RWPE1 (cell line): ENCODE results near the gene TBL3.

Experiments used
- CTCF ChIA-PET: fragments of 350-600 bp; sonication (Branson Sonifier 250); formaldehyde crosslinking; extraction: SDS; loops from one replicate; lab custom pipeline; 2021; lab: Yijun Ruan, JAX
- POLR2A ChIA-PET: fragments of 400-600 bp; formaldehyde crosslinking; extraction: SDS; loops from one replicate; lab custom pipeline; 2020; ENCODE audit warnings: antibody characterized with exemption; ENCODE audit not compliant: low non-redundant PET; lab: Yijun Ruan, JAX
- DNase-seq: peaks from one replicate; pipeline ENCODE4 v3.0.0; 2012; ENCODE audit warnings: low spot score
- H3K27ac ChIP-seq: fragments of 450-650 bp; 2 replicates; pipeline ENCODE4 v1.5.1; 2017
- TF ChIP-seq, protein P1 (sequence below): fragments of 450-650 bp; conservative IDR thresholded peaks from 2 replicates; pipeline ENCODE4 v1.5.1; 2017; ENCODE audit warnings: low read depth, mild to moderate bottlenecking

TBL3 gene

DNA sequence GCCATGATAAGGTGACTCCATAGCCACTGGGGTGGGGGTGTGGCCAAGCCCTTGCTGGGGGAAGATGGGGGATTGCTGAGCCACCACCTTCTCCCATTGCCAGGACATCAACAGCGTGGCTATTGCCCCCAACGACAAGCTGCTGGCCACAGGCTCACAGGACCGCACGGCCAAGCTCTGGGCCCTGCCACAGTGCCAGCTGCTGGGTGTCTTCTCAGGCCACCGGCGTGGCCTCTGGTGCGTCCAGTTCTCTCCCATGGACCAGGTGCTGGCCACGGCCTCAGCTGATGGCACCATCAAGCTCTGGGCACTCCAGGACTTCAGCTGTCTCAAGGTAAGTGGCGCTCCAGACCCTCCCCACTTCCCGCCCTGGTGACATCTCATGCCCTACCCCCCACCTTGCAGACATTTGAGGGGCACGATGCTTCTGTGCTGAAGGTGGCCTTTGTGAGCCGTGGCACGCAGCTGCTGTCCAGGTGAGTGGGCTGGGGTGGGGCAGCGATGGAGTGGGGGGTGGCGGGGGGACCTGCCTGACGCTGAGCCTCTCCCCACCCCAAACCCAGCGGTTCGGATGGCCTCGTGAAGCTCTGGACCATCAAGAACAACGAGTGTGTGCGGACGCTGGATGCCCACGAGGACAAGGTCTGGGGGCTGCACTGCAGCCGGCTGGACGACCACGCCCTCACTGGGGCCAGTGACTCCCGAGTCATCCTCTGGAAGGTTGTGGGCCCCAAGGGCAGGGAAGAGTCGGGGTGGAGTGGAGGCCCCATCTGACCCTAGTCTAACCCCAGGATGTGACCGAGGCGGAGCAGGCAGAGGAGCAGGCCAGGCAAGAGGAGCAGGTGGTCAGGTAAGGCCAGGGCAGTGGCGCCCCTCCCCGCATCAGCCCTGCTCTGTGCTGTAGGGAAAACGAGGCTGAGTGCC is 5.4 kb downstream of the TBL3 start:
- TF ChIP-seq, protein P1, sequence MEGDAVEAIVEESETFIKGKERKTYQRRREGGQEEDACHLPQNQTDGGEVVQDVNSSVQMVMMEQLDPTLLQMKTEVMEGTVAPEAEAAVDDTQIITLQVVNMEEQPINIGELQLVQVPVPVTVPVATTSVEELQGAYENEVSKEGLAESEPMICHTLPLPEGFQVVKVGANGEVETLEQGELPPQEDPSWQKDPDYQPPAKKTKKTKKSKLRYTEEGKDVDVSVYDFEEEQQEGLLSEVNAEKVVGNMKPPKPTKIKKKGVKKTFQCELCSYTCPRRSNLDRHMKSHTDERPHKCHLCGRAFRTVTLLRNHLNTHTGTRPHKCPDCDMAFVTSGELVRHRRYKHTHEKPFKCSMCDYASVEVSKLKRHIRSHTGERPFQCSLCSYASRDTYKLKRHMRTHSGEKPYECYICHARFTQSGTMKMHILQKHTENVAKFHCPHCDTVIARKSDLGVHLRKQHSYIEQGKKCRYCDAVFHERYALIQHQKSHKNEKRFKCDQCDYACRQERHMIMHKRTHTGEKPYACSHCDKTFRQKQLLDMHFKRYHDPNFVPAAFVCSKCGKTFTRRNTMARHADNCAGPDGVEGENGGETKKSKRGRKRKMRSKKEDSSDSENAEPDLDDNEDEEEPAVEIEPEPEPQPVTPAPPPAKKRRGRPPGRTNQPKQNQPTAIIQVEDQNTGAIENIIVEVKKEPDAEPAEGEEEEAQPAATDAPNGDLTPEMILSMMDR, result no peak
- ChIA-PET CTCF (interaction anchor here (0.6 to 0.8 kb wide), 2 partner anchors 7 to 56 kb away, joined by 3 read pairs; no protein-coding TSS in a partner anchor), POLR2A (interaction anchor here (0.6 kb wide), 1 partner anchor 160 kb away, joined by 3 read pairs; no protein-coding TSS in a partner anchor)
- H3K27ac ChIP-seq, result peak overlapping the region; percentile 74
- DNase-seq, result no peak

DNA sequence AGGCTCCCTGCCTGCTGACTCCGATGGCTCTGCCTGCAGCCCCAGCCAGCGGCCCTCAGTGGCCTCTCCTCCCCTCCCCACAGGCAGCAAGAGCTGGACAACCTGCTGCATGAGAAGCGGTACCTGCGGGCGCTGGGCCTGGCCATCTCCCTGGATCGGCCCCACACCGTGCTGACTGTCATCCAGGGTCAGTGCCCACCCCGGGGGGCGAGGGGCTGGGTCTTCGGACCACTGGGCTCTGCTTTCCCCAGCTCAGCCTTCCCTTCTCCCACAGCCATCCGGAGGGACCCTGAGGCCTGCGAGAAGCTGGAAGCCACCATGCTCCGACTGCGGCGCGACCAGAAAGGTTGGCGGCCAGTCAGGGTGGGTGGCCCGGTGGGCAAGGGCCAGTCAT is 6.0 kb downstream of the TBL3 start:
- ChIA-PET POLR2A (no interaction called here), CTCF (interaction anchor here (0.6 kb wide), 1 partner anchor 57 kb away, joined by 3 read pairs; no protein-coding TSS in a partner anchor)
- no peak for DNase-seq
- TF ChIP-seq, protein P1, result no peak
- peak overlapping the region; percentile 74 for H3K27ac ChIP-seq

DNA sequence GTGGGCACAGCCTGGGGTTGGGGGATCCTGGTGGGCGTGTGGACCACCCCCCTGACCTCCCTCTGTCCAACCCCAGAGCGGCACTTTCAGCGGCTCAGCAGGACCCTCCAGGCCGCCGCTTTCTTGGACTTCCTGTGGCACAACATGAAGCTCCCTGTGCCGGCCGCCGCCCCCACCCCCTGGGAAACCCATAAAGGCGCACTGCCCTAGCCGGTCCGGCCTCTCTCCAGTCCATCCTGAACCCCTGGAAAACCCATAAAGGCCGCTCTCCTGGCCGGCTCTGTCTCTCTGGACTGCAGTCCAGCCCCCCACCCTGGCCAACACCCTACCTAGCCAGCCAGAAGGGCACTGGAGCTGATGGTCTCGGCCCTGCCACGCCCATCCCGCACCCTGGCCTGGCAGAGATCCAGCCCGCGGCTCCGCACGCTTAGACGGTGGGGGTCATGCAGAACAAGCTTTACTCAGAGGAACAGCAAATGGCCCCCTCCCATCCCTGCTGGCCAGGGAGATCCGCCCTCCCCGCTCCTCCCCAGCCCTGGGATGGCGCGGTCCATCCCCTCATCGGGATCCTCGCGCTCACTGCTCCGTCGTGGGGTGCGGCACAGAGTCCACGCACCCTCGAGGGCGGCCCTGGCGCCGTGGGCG is 6.7 kb downstream of the TBL3 start:
- TF ChIP-seq, protein P1, result no peak
- ChIA-PET CTCF (no interaction called here), POLR2A (interaction anchor here (0.8 kb wide), 1 partner anchor 13 kb away, joined by 5 read pairs; the partner anchor contains the start of gene RPS2)
- DNase-seq, result no peak
- H3K27ac ChIP-seq, result peak overlapping the region; percentile 74

DNA sequence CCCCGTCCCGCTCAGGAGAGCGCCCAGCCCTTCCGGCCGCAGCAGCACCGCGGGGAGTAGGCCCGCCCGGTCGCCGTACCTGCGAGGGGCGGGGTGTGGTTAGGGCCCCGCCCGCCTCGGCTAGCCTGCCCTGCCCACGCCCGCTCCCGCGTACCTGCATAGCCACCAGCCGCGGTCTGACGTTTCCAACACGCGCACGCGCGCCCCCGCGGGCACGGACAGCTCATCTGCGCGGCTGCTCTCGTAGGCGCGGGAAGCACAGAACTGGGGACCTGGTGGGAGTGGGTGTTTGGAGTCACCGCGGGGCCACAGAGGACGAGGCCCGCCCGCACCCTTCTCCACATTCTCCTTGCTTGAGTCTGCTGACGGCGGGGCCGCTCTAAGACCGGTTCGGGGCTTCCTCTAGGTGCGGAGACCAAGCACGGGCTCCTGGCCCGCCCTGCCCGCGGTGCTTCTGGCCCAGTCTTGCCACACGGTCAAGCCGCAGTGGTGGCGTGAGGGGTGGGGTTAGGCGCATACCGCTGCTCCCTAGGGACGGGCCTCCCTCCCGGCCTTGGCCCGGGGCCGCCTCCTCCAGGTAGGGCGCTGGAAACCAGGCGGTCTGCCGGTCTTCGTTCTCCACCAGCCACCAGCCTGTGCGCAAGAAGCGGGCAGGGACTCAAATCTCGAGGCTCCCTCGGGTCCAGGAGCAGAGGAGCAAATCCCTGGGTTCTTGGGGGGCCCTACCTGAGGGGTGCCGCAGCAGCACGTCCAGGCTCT is 7.6 kb downstream of the TBL3 start:
- peak; percentile 69 for DNase-seq
- ChIA-PET CTCF (no interaction called here), POLR2A (no interaction called here)
- TF ChIP-seq, protein P1, result no peak
- H3K27ac ChIP-seq, result peak overlapping the region; percentile 74

DNA sequence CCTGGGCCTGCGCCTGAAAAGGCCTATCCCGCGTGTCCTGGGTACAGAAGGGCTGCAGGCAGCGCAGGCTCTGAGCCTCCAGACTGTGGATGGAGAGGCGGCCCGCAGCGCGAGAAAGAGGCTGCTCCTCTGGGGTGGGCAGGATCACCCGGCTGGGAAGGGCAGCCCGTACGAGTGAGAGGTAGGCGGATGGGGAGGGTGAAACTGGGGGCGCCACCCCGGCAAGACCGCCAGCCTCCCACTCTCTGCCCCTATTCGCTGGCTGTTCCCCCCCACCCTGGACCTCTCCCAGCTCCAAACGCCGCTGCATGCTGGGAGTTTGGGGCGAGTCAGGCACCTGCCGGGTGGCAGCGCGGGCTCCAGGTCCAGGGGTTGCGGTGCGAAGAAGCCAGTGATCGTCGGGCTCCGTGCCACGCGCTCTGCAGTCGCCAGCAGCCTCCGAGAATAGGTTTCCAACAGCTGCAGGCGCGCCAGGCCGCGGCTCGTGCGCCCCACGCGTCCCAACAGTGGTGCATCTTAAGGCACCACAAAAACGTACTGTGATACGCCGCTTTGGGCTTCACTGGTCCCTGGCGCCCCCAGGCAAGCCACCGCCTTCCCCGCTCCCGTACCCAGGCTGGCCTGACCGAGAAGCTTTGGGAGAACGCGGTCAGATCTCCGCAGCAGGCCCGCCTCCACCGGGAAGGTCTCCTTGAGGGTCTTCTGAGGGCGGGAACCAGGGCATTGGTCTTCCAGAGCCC is 8.3 kb downstream of the TBL3 start:
- no peak for DNase-seq
- H3K27ac ChIP-seq, result peak overlapping the region; percentile 74
- TF ChIP-seq, protein P1, result no peak
- POLR2A ChIA-PET, result no interaction called here
- CTCF ChIA-PET, result no interaction called here
